B cell (primary cell): ENCODE measurements around the gene NMNAT3. TPM values are rescaled to one million over a fixed set of nuclear protein-coding genes. Genes with fewer than 3 reads are reported as not detected.

Source experiments
- ATAC-seq: fragments of 200-7000 bp; cut with Tn5 transposase; one replicate; pipeline ENCODE4 v1.10.0; 2021; ENCODE audit warnings: low read depth, mild to moderate bottlenecking, moderate number of reproducible peaks, moderate library complexity
- CTCF ChIA-PET: fragments of 350-600 bp; sonication (Branson Sonifier 250); formaldehyde crosslinking; loops from one replicate; lab custom pipeline; 2021; ENCODE audit warnings: antibody characterized with exemption, inconsistent platforms; lab: Charles Lee
- POLR2A ChIA-PET: fragments of 350-600 bp; sonication (Branson Sonifier 250); formaldehyde crosslinking; loops from one replicate; lab custom pipeline; 2021; ENCODE audit warnings: antibody characterized with exemption; lab: Charles Lee
- DNase-seq: peaks from one replicate; pipeline ENCODE4 v3.0.0; 2013
- H2AFZ ChIP-seq: 2 replicates; pipeline ENCODE4 v1.6.1; 2012; ENCODE audit warnings: mild to moderate bottlenecking, low read depth, low read length; ENCODE audit not compliant: insufficient read depth, poor library complexity, severe bottlenecking
- H3K27ac ChIP-seq, 2 donors: 1 replicate in 1 of 2; 2 replicates in 1 of 2; pipeline ENCODE4 v1.5.1; 2012 to 2013; ENCODE audit warnings: low read length in 2 of 2, mild to moderate bottlenecking in 2 of 2, moderate library complexity in 1 of 2
- H3K27me3 ChIP-seq, 4 experiments: fragments of 200-600 bp in 1 of 4; sonication (generic) in 1 of 4; replicated peaks in 1 of 4; 1 replicate in 2 of 4; 2 replicates in 2 of 4; pipeline versions ENCODE4 v1.6.1 to v1.7.0; 2013 to 2016; ENCODE audit warnings: low read length in 3 of 4, mild to moderate bottlenecking in 2 of 4, mixed read lengths in 1 of 4, moderate library complexity in 1 of 4; ENCODE audit not compliant: insufficient read depth in 4 of 4, control insufficient read depth in 3 of 4; ENCODE audit errors: control extremely low read depth in 1 of 4
- H3K36me3 ChIP-seq, 2 experiments: replicated peaks in 1 of 2; 1 replicate in 1 of 2; 2 replicates in 1 of 2; pipeline versions ENCODE4 v1.6.1 to v1.7.1; 2013; ENCODE audit warnings: low read length in 1 of 2; ENCODE audit not compliant: insufficient read depth in 2 of 2, control insufficient read depth in 1 of 2; ENCODE audit errors: control extremely low read depth in 1 of 2, extremely low read depth in 1 of 2
- H3K4me1 ChIP-seq, 2 donors: fragments of 200-600 bp in 1 of 2; sonication (generic) in 1 of 2; 1 replicate in 1 of 2; 2 replicates in 1 of 2; pipeline versions ENCODE4 v1.5.1 to v1.6.1; 2013 to 2017; ENCODE audit warnings: low read length in 2 of 2; ENCODE audit not compliant: control insufficient read depth in 2 of 2, insufficient read depth in 2 of 2
- H3K4me2 ChIP-seq: replicated peaks from 2 replicates; pipeline ENCODE3; 2012; ENCODE audit warnings: mild to moderate bottlenecking, low read depth, low read length; ENCODE audit not compliant: poor library complexity, severe bottlenecking
- H3K4me3 ChIP-seq, 5 experiments: fragments of 200-600 bp in 1 of 5; sonication (generic) in 1 of 5; 1 replicate in 3 of 5; 2 replicates in 2 of 5; pipeline versions ENCODE4 v1.5.1 to v1.7.0; 2011 to 2016; ENCODE audit warnings: low read length in 4 of 5, mild to moderate bottlenecking in 4 of 5, low read depth in 2 of 5, control low read depth in 1 of 5, moderate library complexity in 1 of 5; ENCODE audit not compliant: insufficient read depth in 1 of 5; ENCODE audit errors: control extremely low read depth in 1 of 5, extremely low read depth in 1 of 5
- H3K79me2 ChIP-seq: fragments of 200-600 bp; sonication (generic); one replicate; pipeline ENCODE4 v1.6.0; 2016; ENCODE audit warnings: low read length; ENCODE audit not compliant: control insufficient read depth, insufficient read depth
- H3K9ac ChIP-seq: fragments of 200-600 bp; sonication (generic); 2 replicates; pipeline ENCODE4 v1.6.1; 2017; ENCODE audit warnings: mild to moderate bottlenecking, low read length, moderate library complexity
- H3K9me3 ChIP-seq, 3 donors: one replicate each; pipeline versions ENCODE4 v1.6.1 to v1.7.1; 2013; ENCODE audit warnings: low read length in 2 of 3; ENCODE audit not compliant: control insufficient read depth in 2 of 3, insufficient read depth in 1 of 3; ENCODE audit errors: control extremely low read depth in 1 of 3
- H4K20me1 ChIP-seq: 2 replicates; pipeline ENCODE4 v1.6.0; 2012; ENCODE audit warnings: mild to moderate bottlenecking, low read length; ENCODE audit not compliant: insufficient read depth, control insufficient read depth, poor library complexity, severe bottlenecking
- H3K27ac Mint-ChIP-seq: one replicate; pipeline ENCODE4 v1.8.0; 2021; ENCODE audit warnings: mixed read lengths
- H3K27me3 Mint-ChIP-seq: one replicate; pipeline ENCODE4 v1.8.0; 2021; ENCODE audit warnings: mixed read lengths
- H3K4me1 Mint-ChIP-seq: one replicate; pipeline ENCODE4 v1.8.0; 2021; ENCODE audit warnings: mixed read lengths
- H3K4me3 Mint-ChIP-seq: one replicate; pipeline ENCODE4 v1.8.0; 2021; ENCODE audit warnings: mixed read lengths
- H3K9me3 Mint-ChIP-seq: one replicate; pipeline ENCODE4 v1.8.0; 2022; ENCODE audit warnings: mixed read lengths; ENCODE audit not compliant: insufficient read depth
- EZH2 ChIP-seq: IDR thresholded peaks from 2 replicates; pipeline ENCODE4 v1.6.1; 2012; ENCODE audit warnings: borderline replicate concordance, low read depth, mild to moderate bottlenecking, moderate library complexity, low read length; ENCODE audit not compliant: insufficient read depth, poor library complexity, severe bottlenecking
- WGBS: methylation state at CpG from one replicate; pipeline ENCODE4 v1.1.5; 2013; ENCODE audit warnings: missing lambda C conversion rate; ENCODE audit not compliant: insufficient coverage; 5-methylcytosine and 5-hydroxymethylcytosine counted together
- intact Hi-C: fragments of 100-400 bp; cut with micrococcal nuclease; formaldehyde crosslinking; loops from one replicate; pipeline ENCODE4 v1.10.0; 2022
- polyA plus RNA-seq: library from polyadenylated mRNA; depleted of rRNA; stranded (reverse); fragments of >200 nt; gene quantifications from 2 replicates; pipeline ENCODE4 v1.2.3, GENCODE V29; 2012
- total RNA-seq, 2 donors: library from RNA; stranded (reverse); fragments of 120-200 nt in 1 of 2; gene quantifications; 1 replicate in 1 of 2; 2 replicates in 1 of 2; pipeline versions ENCODE4 v1.2.3 to v1.2.4, GENCODE V29; 2013 to 2022
- TF ChIP-seq, protein P1 (sequence below): fragments of 200-600 bp; IDR thresholded peaks from one replicate; pipeline ENCODE4 v1.8.0; 2022; ENCODE audit warnings: antibody characterized with exemption, mild to moderate bottlenecking

NMNAT3 gene
- total and polyA plus RNA-seq, 2 donors (not counting 1 experiment from before 2014, with no cell fraction given), result 1.9 to 3.3 TPM

- no peaks in the 10 kb centered on the region for H3K36me3 ChIP-seq
- POLR2A ChIA-PET, result no interaction called here
- Mint-ChIP-seq H3K4me3 (no peak overlapping the region), H3K4me1 (peaks cover 6% of the 10 kb centered on the region), H3K9me3 (no peaks in the 10 kb centered on the region), H3K27ac (no peak overlapping the region), H3K27me3 (peaks cover 5% of the 10 kb centered on the region)
- H3K9me3 ChIP-seq, result no peaks in the 10 kb centered on the region
- H3K27me3 ChIP-seq, result peaks cover 0 to 4% (median 1%) of the 10 kb centered on the region in 4 experiments
- no peaks in the 10 kb centered on the region for H4K20me1 ChIP-seq
- no peak overlapping the region for H3K4me3 ChIP-seq
- intact Hi-C loops, result loop anchor here (10.0 kb wide), 1 partner anchor 757 kb away; no protein-coding TSS in a partner anchor
- H3K79me2 ChIP-seq, result no peaks in the 10 kb centered on the region
- peaks cover 2 to 4% of the 10 kb centered on the region in 2 donors for H3K4me1 ChIP-seq
- H3K9ac ChIP-seq, result no peak overlapping the region
- 85% methylated on average over 4 of the region's 7 CpGs for WGBS
- DNase-seq (no peak), ATAC-seq (no peak)
- CTCF ChIA-PET, result no interaction called here
- no peak overlapping the region for H3K4me2 ChIP-seq
- TF ChIP-seq, protein P1, sequence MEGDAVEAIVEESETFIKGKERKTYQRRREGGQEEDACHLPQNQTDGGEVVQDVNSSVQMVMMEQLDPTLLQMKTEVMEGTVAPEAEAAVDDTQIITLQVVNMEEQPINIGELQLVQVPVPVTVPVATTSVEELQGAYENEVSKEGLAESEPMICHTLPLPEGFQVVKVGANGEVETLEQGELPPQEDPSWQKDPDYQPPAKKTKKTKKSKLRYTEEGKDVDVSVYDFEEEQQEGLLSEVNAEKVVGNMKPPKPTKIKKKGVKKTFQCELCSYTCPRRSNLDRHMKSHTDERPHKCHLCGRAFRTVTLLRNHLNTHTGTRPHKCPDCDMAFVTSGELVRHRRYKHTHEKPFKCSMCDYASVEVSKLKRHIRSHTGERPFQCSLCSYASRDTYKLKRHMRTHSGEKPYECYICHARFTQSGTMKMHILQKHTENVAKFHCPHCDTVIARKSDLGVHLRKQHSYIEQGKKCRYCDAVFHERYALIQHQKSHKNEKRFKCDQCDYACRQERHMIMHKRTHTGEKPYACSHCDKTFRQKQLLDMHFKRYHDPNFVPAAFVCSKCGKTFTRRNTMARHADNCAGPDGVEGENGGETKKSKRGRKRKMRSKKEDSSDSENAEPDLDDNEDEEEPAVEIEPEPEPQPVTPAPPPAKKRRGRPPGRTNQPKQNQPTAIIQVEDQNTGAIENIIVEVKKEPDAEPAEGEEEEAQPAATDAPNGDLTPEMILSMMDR, result no peak
- TF ChIP-seq EZH2, result no peak
- H3K27ac ChIP-seq, result no peak overlapping the region
- no peak overlapping the region for H2AFZ ChIP-seq
Measured at GRCh38 chr3:139671863-139672646, 5.7 kb downstream of the NMNAT3 start.

GRCh38 chr3:139671107-139671506 lies 6.7 kb downstream of the NMNAT3 start:
- Histone ChIP-seq H2AFZ (no peak overlapping the region), H3K27ac (no peak overlapping the region), H3K79me2 (no peaks in the 10 kb centered on the region), H3K9me3 (no peaks in the 10 kb centered on the region), H3K9ac (no peak overlapping the region), H3K4me1 (no peaks in the 10 kb centered on the region), H3K4me3 (no peak overlapping the region), H4K20me1 (no peaks in the 10 kb centered on the region), H3K4me2 (no peak overlapping the region), H3K36me3 (no peaks in the 10 kb centered on the region), H3K27me3 (no peaks in the 10 kb centered on the region)
- no peak overlapping the region for H3K27ac Mint-ChIP-seq
- H3K4me3 Mint-ChIP-seq, result no peak overlapping the region
- TF ChIP-seq, protein P1, result no peak
- no peak for TF ChIP-seq EZH2
- intact Hi-C loops, result loop anchor here (10.0 kb wide), 1 partner anchor 756 kb away; no protein-coding TSS in a partner anchor
- ChIA-PET POLR2A (no interaction called here), CTCF (no interaction called here)
- no peak for ATAC-seq
- DNase-seq, result no peak
- H3K27me3 Mint-ChIP-seq, result no peaks in the 10 kb centered on the region
- WGBS, result no CpG with 5 or more reads among the region's 2 CpGs
- no peaks in the 10 kb centered on the region for H3K4me1 Mint-ChIP-seq
- H3K9me3 Mint-ChIP-seq, result no peaks in the 10 kb centered on the region
